H9 (cell line): Measurements from ENCODE around the gene TARP.

ENCODE experiments used
- DNase-seq: peaks from one replicate; pipeline ENCODE4 v3.0.0-alpha.2; 2017
- H2AFZ ChIP-seq: one replicate; pipeline ENCODE4 v1.6.1; 2013; ENCODE audit warnings: mild to moderate bottlenecking, low read length, control low read depth, moderate library complexity
- H2AK5ac ChIP-seq: 2 replicates; pipeline ENCODE4 v1.6.1; 2013; ENCODE audit warnings: low read length, control low read depth, mixed read lengths; ENCODE audit not compliant: insufficient read length
- H2BK120ac ChIP-seq: one replicate; pipeline ENCODE4 v1.6.1; 2013; ENCODE audit warnings: low read depth, mild to moderate bottlenecking, low read length, control low read depth, inconsistent platforms; ENCODE audit not compliant: poor library complexity, severe bottlenecking
- H2BK12ac ChIP-seq: 2 replicates; pipeline ENCODE4 v1.6.1; 2013; ENCODE audit warnings: low read length, control low read depth, mixed read lengths, low read depth; ENCODE audit not compliant: insufficient read length
- H2BK15ac ChIP-seq: 2 replicates; pipeline ENCODE4 v1.6.1; 2013; ENCODE audit warnings: low read depth, low read length, control low read depth
- H2BK20ac ChIP-seq: one replicate; pipeline ENCODE4 v1.6.1; 2013; ENCODE audit warnings: low read depth, mild to moderate bottlenecking, low read length, control low read depth, inconsistent platforms; ENCODE audit not compliant: poor library complexity, severe bottlenecking
- H2BK5ac ChIP-seq: 2 replicates; pipeline ENCODE4 v1.6.1; 2013; ENCODE audit warnings: low read length, control low read depth, mixed read lengths; ENCODE audit not compliant: insufficient read length
- H3K14ac ChIP-seq: 2 replicates; pipeline ENCODE4 v1.6.1; 2013; ENCODE audit warnings: low read length, control low read depth; ENCODE audit not compliant: insufficient read depth
- H3K18ac ChIP-seq: 2 replicates; pipeline ENCODE4 v1.6.1; 2013; ENCODE audit warnings: low read depth, mild to moderate bottlenecking, mixed read lengths, low read length, control low read depth; ENCODE audit not compliant: insufficient read length
- H3K23ac ChIP-seq: 2 replicates; pipeline ENCODE4 v1.6.1; 2013; ENCODE audit warnings: low read length, control low read depth, mixed read lengths, low read depth; ENCODE audit not compliant: insufficient read length
- H3K23me2 ChIP-seq: 2 replicates; pipeline ENCODE4 v1.6.1; 2013; ENCODE audit warnings: low read depth, mild to moderate bottlenecking, mixed read lengths, low read length, control low read depth; ENCODE audit not compliant: insufficient read length, poor library complexity, severe bottlenecking
- H3K27ac ChIP-seq: 2 replicates; pipeline ENCODE4 v1.5.1; 2013; ENCODE audit warnings: low read length, control low read depth, mixed read lengths, low read depth; ENCODE audit not compliant: insufficient read length
- H3K27me3 ChIP-seq: 2 replicates; pipeline ENCODE4 v1.6.1; 2013; ENCODE audit warnings: low read length, control low read depth, inconsistent platforms; ENCODE audit not compliant: insufficient read depth
- H3K4ac ChIP-seq: 2 replicates; pipeline ENCODE4 v1.6.1; 2013; ENCODE audit warnings: low read depth, mild to moderate bottlenecking, control low read depth, inconsistent platforms, low read length, moderate library complexity
- H3K4me1 ChIP-seq: 2 replicates; pipeline ENCODE4 v1.6.1; 2013; ENCODE audit warnings: low read length, control low read depth, inconsistent platforms; ENCODE audit not compliant: insufficient read depth
- H3K4me2 ChIP-seq: 2 replicates; pipeline ENCODE4 v1.6.1; 2013; ENCODE audit warnings: low read length, control low read depth, mixed read lengths; ENCODE audit not compliant: insufficient read length, insufficient read depth
- H3K56ac ChIP-seq: 2 replicates; pipeline ENCODE4 v1.6.1; 2013; ENCODE audit warnings: low read depth, mild to moderate bottlenecking, mixed read lengths, low read length, control low read depth; ENCODE audit not compliant: insufficient read length
- H3K79me1 ChIP-seq: 2 replicates; pipeline ENCODE4 v1.6.1; 2013; ENCODE audit warnings: low read depth, mild to moderate bottlenecking, moderate library complexity, low read length, control low read depth, inconsistent platforms; ENCODE audit not compliant: insufficient read depth, poor library complexity, severe bottlenecking
- H3K79me2 ChIP-seq: 2 replicates; pipeline ENCODE4 v1.6.1; 2013; ENCODE audit warnings: low read length, control low read depth, inconsistent platforms; ENCODE audit not compliant: insufficient read depth
- H3K9ac ChIP-seq: 2 replicates; pipeline ENCODE4 v1.6.1; 2013; ENCODE audit warnings: low read length, control low read depth, mixed read lengths; ENCODE audit not compliant: insufficient read length; ENCODE audit errors: extremely low read depth
- H3K9me3 ChIP-seq: one replicate; pipeline ENCODE4 v1.6.1; 2013; ENCODE audit warnings: low read depth, low read length, inconsistent platforms; ENCODE audit not compliant: control insufficient read depth
- H3T11ph ChIP-seq: one replicate; pipeline ENCODE4 v1.6.1; 2013; ENCODE audit warnings: mild to moderate bottlenecking, low read length, control low read depth, inconsistent platforms
- H4K20me1 ChIP-seq: one replicate; pipeline ENCODE4 v1.6.1; 2013; ENCODE audit not compliant: control insufficient read depth, insufficient read length, insufficient read depth
- H4K5ac ChIP-seq: 2 replicates; pipeline ENCODE4 v1.6.1; 2013; ENCODE audit warnings: low read depth, mild to moderate bottlenecking, mixed read lengths, low read length, control low read depth; ENCODE audit not compliant: insufficient read length
- H4K8ac ChIP-seq: replicated peaks from 2 replicates; pipeline ENCODE4 v1.6.1; 2013; ENCODE audit warnings: low read length, control low read depth, mixed read lengths, low read depth; ENCODE audit not compliant: insufficient read length
- H4K91ac ChIP-seq: 2 replicates; pipeline ENCODE4 v1.6.1; 2013; ENCODE audit warnings: low read depth, mild to moderate bottlenecking, moderate library complexity, mixed read lengths, low read length, control low read depth; ENCODE audit not compliant: insufficient read length
- H3K27ac Mint-ChIP-seq, 3 experiments: 2 replicates in 2 of 3; 3 replicates in 1 of 3; pipeline ENCODE4 v1.8.0; 2020 to 2021; ENCODE audit warnings: mixed read lengths in 3 of 3, mild to moderate bottlenecking in 1 of 3, moderate library complexity in 1 of 3
- H3K27me3 Mint-ChIP-seq: 2 replicates; pipeline ENCODE4 v1.8.0; 2021; ENCODE audit warnings: low read depth, mild to moderate bottlenecking, moderate library complexity, mixed read lengths
- H3K36me3 Mint-ChIP-seq, 3 experiments: 2 replicates in 2 of 3; 3 replicates in 1 of 3; pipeline ENCODE4 v1.8.0; 2020 to 2021; ENCODE audit warnings: low read depth in 3 of 3, mixed read lengths in 3 of 3; ENCODE audit not compliant: insufficient read depth in 1 of 3
- H3K4me1 Mint-ChIP-seq, 2 experiments: 2 replicates each; pipeline ENCODE4 v1.8.0; 2020; ENCODE audit warnings: mixed read lengths in 2 of 2
- H3K4me3 Mint-ChIP-seq, 2 experiments: 2 replicates in 1 of 2; 3 replicates in 1 of 2; pipeline ENCODE4 v1.8.0; 2020 to 2021; ENCODE audit warnings: mild to moderate bottlenecking in 2 of 2, mixed read lengths in 2 of 2, moderate library complexity in 1 of 2
- H3K9me3 Mint-ChIP-seq, 2 experiments: 2 replicates in 1 of 2; 3 replicates in 1 of 2; pipeline ENCODE4 v1.8.0; 2020; ENCODE audit warnings: mild to moderate bottlenecking in 2 of 2, mixed read lengths in 2 of 2, moderate library complexity in 1 of 2
- CTCF ChIP-seq: fragments of 200-600 bp; sonication (generic); conservative IDR thresholded peaks from 3 replicates; pipeline ENCODE4 v1.8.0; 2021; ENCODE audit warnings: antibody characterized with exemption, mild to moderate bottlenecking
- WGBS: extraction: QIAGEN DNeasy Blood & Tissue Kit; methylation state at CpG from one replicate; pipeline ENCODE4 v1.1.7; 2013; ENCODE audit warnings: missing lambda C conversion rate, low lambda C conversion rate, mixed read lengths; ENCODE audit not compliant: insufficient read length; ENCODE audit errors: extremely low coverage; 5-methylcytosine and 5-hydroxymethylcytosine counted together

The TARP gene

GRCh38 chr7:38291650-38292049 is 18.2 kb upstream of the TARP start:
- H3K79me1 ChIP-seq = no peaks in the 10 kb centered on the region
- no peak overlapping the region for H3T11ph ChIP-seq
- no peaks in the 10 kb centered on the region for H3K27me3 ChIP-seq
- no peaks in the 10 kb centered on the region for H4K20me1 ChIP-seq
- Mint-ChIP-seq H3K27me3 (no peaks in the 10 kb centered on the region), H3K4me1 (no peaks in the 10 kb centered on the region), H3K36me3 (no peaks in the 10 kb centered on the region), H3K9me3 (no peaks in the 10 kb centered on the region; a peak in 2 of 5 replicates), H3K4me3 (no peak overlapping the region), H3K27ac (no peak overlapping the region)
- no peaks in the 10 kb centered on the region for H3K4me1 ChIP-seq
- H3K14ac ChIP-seq = no peak overlapping the region
- H2AK5ac ChIP-seq = no peak overlapping the region
- H4K8ac ChIP-seq = no peak overlapping the region
- no peak overlapping the region for H3K4me2 ChIP-seq
- H3K18ac ChIP-seq = no peak overlapping the region
- H2BK20ac ChIP-seq = no peak overlapping the region
- H3K9ac ChIP-seq = no peak overlapping the region
- H3K9me3 ChIP-seq = no peaks in the 10 kb centered on the region
- no peaks in the 10 kb centered on the region for H3K23me2 ChIP-seq
- H2BK5ac ChIP-seq = no peak overlapping the region
- H2BK15ac ChIP-seq = no peak overlapping the region
- H2BK120ac ChIP-seq = no peak overlapping the region
- H3K27ac ChIP-seq = no peak overlapping the region
- H3K23ac ChIP-seq = no peak overlapping the region
- no CpG with 5 or more reads among the region's 2 CpGs for WGBS
- H3K56ac ChIP-seq = no peak overlapping the region
- H3K79me2 ChIP-seq = no peaks in the 10 kb centered on the region
- H2BK12ac ChIP-seq = no peak overlapping the region
- H2AFZ ChIP-seq = no peak overlapping the region
- DNase-seq = no peak
- no peak overlapping the region for H4K5ac ChIP-seq
- H4K91ac ChIP-seq = no peak overlapping the region
- no peak for TF ChIP-seq CTCF
- H3K4ac ChIP-seq = no peak overlapping the region
